Measurements from ENCODE around the gene GRHL1.

Gene GRHL1

DNA sequence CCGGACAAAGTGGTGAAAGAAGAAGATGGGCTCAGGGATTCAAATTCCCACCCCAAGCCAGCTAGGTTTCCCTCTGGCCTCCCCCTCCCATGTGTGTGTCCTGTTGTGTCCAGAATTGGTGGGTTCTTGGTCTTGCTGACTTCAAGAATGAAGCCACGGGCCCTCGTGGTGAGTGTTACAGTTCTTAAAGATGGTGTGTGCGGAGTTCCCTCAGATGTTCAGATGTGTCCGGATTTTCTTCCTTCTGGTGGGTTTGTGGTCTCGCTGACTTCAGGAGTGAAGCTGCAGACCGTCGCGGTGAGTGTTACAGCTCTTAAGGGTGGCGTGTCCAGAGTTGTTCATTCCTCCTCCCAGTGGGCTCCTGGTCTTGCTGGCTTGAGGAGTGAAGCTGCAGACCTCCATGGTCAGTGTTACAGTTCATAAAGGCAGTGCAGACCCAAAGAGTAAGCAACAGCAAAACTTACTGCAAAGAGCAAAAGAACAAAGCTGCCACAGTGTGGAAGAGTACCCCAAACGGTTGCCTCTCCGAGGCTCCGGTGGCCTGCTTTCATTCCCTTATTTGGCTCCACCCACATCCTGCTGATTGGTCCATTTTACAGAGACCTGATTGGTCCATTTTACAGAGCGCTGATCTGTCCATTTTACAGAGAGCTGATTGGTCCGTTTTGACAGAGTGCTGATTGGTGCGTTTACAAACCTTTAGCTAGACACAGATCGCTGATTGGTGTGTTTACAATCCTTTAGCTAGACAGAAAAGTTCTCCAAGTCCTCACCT is 54.2 kb downstream of the GRHL1 start:
- Histone ChIP-seq H3K36me3 (ENCODE audit: control insufficient read depth, low read length) (no peaks in the 10 kb centered on the region), H3K9me3 (ENCODE audit: control insufficient read depth, insufficient read depth, low read length) (no peaks in the 10 kb centered on the region), H3K27ac (ENCODE audit: low read depth, low read length) (no peak overlapping the region), H3F3A (ENCODE audit: control insufficient read depth, insufficient read depth) (no peaks in the 10 kb centered on the region), H3K4me2 (ENCODE audit: low read length) (no peak overlapping the region), H3K79me2 (ENCODE audit: control insufficient read depth, low read length) (no peaks in the 10 kb centered on the region), H3K4me1 (ENCODE audit: control insufficient read depth, low read length) (no peaks in the 10 kb centered on the region), H4K20me1 (ENCODE audit: control insufficient read depth, insufficient read depth, low read depth, low read length) (no peaks in the 10 kb centered on the region), H3K9me2 (replicated peaks; ENCODE audit: control insufficient read depth, low read length) (no peaks in the 10 kb centered on the region), H3K4me3 (ENCODE audit: low read length) (no peak overlapping the region), H3K27me3 (ENCODE audit: control insufficient read depth, low read length) (no peaks in the 10 kb centered on the region)
- no peak for TF ChIP-seq EZH2phosphoT487 (IDR thresholded peaks at IDR 0.05; ENCODE audit: borderline replicate concordance, low read length)
- TF ChIP-seq, protein P1, sequence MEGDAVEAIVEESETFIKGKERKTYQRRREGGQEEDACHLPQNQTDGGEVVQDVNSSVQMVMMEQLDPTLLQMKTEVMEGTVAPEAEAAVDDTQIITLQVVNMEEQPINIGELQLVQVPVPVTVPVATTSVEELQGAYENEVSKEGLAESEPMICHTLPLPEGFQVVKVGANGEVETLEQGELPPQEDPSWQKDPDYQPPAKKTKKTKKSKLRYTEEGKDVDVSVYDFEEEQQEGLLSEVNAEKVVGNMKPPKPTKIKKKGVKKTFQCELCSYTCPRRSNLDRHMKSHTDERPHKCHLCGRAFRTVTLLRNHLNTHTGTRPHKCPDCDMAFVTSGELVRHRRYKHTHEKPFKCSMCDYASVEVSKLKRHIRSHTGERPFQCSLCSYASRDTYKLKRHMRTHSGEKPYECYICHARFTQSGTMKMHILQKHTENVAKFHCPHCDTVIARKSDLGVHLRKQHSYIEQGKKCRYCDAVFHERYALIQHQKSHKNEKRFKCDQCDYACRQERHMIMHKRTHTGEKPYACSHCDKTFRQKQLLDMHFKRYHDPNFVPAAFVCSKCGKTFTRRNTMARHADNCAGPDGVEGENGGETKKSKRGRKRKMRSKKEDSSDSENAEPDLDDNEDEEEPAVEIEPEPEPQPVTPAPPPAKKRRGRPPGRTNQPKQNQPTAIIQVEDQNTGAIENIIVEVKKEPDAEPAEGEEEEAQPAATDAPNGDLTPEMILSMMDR (IDR thresholded peaks at IDR 0.05; ENCODE audit: low read depth, low read length, poor library complexity, severe bottlenecking) = no peak

- Histone ChIP-seq H4K20me1 (ENCODE audit: control insufficient read depth, insufficient read depth, low read depth, low read length) (no peaks in the 10 kb centered on the region), H3K36me3 (ENCODE audit: control insufficient read depth, low read length) (no peaks in the 10 kb centered on the region), H3K9me3 (ENCODE audit: control insufficient read depth, insufficient read depth, low read length) (peaks cover 5% of the 10 kb centered on the region; the same call in 1 of the 2 replicates), H3K79me2 (ENCODE audit: control insufficient read depth, low read length) (no peaks in the 10 kb centered on the region), H3K4me2 (ENCODE audit: low read length) (no peak overlapping the region), H3K27me3 (ENCODE audit: control insufficient read depth, low read length) (no peaks in the 10 kb centered on the region), H3K9me2 (replicated peaks; ENCODE audit: control insufficient read depth, low read length) (no peaks in the 10 kb centered on the region), H3K4me3 (ENCODE audit: low read length) (no peak overlapping the region), H3K4me1 (ENCODE audit: control insufficient read depth, low read length) (no peaks in the 10 kb centered on the region), H3K27ac (ENCODE audit: low read depth, low read length) (no peak overlapping the region), H3F3A (ENCODE audit: control insufficient read depth, insufficient read depth) (no peaks in the 10 kb centered on the region)
- no peak for TF ChIP-seq EZH2phosphoT487 (IDR thresholded peaks at IDR 0.05; ENCODE audit: borderline replicate concordance, low read length)
- TF ChIP-seq, protein P1 (IDR thresholded peaks at IDR 0.05; ENCODE audit: low read depth, low read length, poor library complexity, severe bottlenecking) = no peak
These were observed 55.0 kb downstream of the GRHL1 start for GRCh38 chr2:10006236-10007161.

DNA sequence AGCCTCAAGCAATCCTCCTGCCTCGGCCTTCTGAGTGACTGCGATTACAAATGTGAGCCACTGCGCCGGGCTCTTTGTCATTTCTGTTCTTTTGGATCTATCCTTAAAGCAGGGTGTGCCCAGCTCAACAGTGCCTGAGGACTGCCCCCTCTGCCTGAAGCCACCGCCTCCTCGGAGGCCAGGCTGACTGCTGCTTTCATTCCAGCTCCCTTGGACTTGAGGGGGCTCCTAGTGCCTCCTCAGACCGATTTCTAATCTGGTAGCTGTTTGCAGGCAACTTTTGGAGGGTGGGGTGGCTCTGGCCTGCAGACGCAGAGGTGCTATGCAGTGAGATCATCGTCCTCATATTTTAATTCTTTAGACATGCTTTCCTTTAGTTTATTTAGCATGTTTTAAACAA is 55.9 kb downstream of the GRHL1 start:
- no peaks in the 10 kb centered on the region for H3K4me1 ChIP-seq (ENCODE audit: control insufficient read depth, low read length)
- no peak overlapping the region for H3K4me2 ChIP-seq (ENCODE audit: low read length)

More for the DNA sequence above, 55.9 kb downstream of the GRHL1 start:
- H3K9me2 ChIP-seq (replicated peaks; ENCODE audit: control insufficient read depth, low read length) = no peaks in the 10 kb centered on the region
- H3K9me3 ChIP-seq (ENCODE audit: control insufficient read depth, insufficient read depth, low read length) = peaks cover 11% of the 10 kb centered on the region; the same call in 1 of the 2 replicates
- no peak overlapping the region for H3K27ac ChIP-seq (ENCODE audit: low read depth, low read length)
- H3K4me3 ChIP-seq (ENCODE audit: low read length) = no peak overlapping the region
- no peaks in the 10 kb centered on the region for H3K79me2 ChIP-seq (ENCODE audit: control insufficient read depth, low read length)
- H4K20me1 ChIP-seq (ENCODE audit: control insufficient read depth, insufficient read depth, low read depth, low read length) = no peaks in the 10 kb centered on the region
- no peak for TF ChIP-seq EZH2phosphoT487 (IDR thresholded peaks at IDR 0.05; ENCODE audit: borderline replicate concordance, low read length)
- TF ChIP-seq, protein P1 (IDR thresholded peaks at IDR 0.05; ENCODE audit: low read depth, low read length, poor library complexity, severe bottlenecking) = no peak
- H3K27me3 ChIP-seq (ENCODE audit: control insufficient read depth, low read length) = no peaks in the 10 kb centered on the region
- H3F3A ChIP-seq (ENCODE audit: control insufficient read depth, insufficient read depth) = no peaks in the 10 kb centered on the region
- H3K36me3 ChIP-seq (ENCODE audit: control insufficient read depth, low read length) = no peaks in the 10 kb centered on the region
